GM12801 (cell line): ENCODE results near the gene CSF2.

ENCODE experiments used
- CTCF ChIP-seq: IDR thresholded peaks from one replicate; pipeline ENCODE4 v1.5.1; 2011; ENCODE audit warnings: control low read depth; ENCODE audit not compliant: insufficient read length; ENCODE audit errors: extremely low read depth

The CSF2 gene

GRCh38 chr5:132095424-132095972, 21.9 kb downstream of the CSF2 start:
- TF ChIP-seq CTCF, result no peak

GRCh38 chr5:132096904-132097303, 23.3 kb downstream of the CSF2 start:
- TF ChIP-seq CTCF, result no peak

GRCh38 chr5:132098151-132098594, 24.6 kb downstream of the CSF2 start:
- TF ChIP-seq CTCF, result no peak

GRCh38 chr5:132098621-132099020, 25.0 kb downstream of the CSF2 start:
- TF ChIP-seq CTCF, result no peak

GRCh38 chr5:132099076-132099748, 25.6 kb downstream of the CSF2 start:
- no peak for TF ChIP-seq CTCF

GRCh38 chr5:132099905-132100304, 26.3 kb downstream of the CSF2 start:
- no peak for TF ChIP-seq CTCF

- no peak for TF ChIP-seq CTCF
Measured at GRCh38 chr5:132100672-132101261, 27.2 kb downstream of the CSF2 start.
